Astrocyte (in vitro differentiated cells and primary cell): Measurements from ENCODE around the gene PCDHGB2.

Experiments
- CTCF ChIP-seq: IDR thresholded peaks from 2 replicates; pipeline ENCODE4 v1.5.1; 2011; ENCODE audit warnings: low read depth, mild to moderate bottlenecking, inconsistent platforms, low read length, moderate library complexity; ENCODE audit not compliant: insufficient read depth
- EZH2 ChIP-seq: IDR thresholded peaks from 2 replicates; pipeline ENCODE4 v1.6.1; 2012; ENCODE audit warnings: mild to moderate bottlenecking, low read length, inconsistent platforms; ENCODE audit not compliant: insufficient read depth

GRCh38 chr5:141356950-141357349 is 2.8 kb upstream of the PCDHGB2 start:
- no peak for TF ChIP-seq CTCF
- TF ChIP-seq EZH2, result no peak
